ENCODE results near the gene CHRNE.

DNA sequence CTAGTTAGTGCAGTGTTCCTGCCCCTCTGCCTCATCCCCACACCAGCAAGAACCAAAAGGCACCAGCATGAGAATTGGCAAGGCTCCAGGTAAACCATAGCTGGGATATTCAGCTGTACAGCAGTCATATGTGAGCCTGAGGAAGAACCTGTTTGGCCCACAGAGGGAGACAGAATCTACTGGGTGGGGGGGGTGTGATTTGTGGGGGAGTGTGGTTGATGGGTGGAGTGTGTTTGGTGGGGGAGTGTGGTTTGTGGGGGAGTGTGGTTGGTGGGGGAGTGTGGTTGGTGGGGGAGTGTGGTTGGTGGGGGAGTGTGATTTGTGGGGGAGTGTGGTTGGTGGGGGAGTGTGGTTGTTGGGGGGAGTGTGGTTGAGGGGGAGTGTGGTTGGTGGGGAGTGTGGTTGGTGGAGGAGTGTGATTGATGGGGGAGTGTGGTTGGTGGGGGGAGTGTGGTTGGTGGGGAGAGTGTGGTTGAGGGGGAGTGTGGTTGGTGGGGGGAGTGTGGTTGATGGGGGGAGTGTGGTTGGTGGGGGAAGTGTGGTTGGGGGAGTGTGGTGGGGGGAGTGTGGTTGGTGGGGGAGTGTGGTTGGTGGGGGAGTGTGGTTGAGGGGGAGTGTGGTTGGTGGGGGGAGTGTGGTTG, 50.2 kb downstream of the CHRNE start:
- no peak for TF ChIP-seq MXI1 (conservative IDR thresholded peaks at IDR 0.05; ENCODE audit: poor library complexity, severe bottlenecking)
- TF ChIP-seq CTCF (IDR thresholded peaks at IDR 0.05; ENCODE audit: poor library complexity, severe bottlenecking): no peak
- no peak for TF ChIP-seq POLR2AphosphoS5 (IDR thresholded peaks at IDR 0.05)
- TF ChIP-seq, protein P1, sequence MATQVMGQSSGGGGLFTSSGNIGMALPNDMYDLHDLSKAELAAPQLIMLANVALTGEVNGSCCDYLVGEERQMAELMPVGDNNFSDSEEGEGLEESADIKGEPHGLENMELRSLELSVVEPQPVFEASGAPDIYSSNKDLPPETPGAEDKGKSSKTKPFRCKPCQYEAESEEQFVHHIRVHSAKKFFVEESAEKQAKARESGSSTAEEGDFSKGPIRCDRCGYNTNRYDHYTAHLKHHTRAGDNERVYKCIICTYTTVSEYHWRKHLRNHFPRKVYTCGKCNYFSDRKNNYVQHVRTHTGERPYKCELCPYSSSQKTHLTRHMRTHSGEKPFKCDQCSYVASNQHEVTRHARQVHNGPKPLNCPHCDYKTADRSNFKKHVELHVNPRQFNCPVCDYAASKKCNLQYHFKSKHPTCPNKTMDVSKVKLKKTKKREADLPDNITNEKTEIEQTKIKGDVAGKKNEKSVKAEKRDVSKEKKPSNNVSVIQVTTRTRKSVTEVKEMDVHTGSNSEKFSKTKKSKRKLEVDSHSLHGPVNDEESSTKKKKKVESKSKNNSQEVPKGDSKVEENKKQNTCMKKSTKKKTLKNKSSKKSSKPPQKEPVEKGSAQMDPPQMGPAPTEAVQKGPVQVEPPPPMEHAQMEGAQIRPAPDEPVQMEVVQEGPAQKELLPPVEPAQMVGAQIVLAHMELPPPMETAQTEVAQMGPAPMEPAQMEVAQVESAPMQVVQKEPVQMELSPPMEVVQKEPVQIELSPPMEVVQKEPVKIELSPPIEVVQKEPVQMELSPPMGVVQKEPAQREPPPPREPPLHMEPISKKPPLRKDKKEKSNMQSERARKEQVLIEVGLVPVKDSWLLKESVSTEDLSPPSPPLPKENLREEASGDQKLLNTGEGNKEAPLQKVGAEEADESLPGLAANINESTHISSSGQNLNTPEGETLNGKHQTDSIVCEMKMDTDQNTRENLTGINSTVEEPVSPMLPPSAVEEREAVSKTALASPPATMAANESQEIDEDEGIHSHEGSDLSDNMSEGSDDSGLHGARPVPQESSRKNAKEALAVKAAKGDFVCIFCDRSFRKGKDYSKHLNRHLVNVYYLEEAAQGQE (IDR thresholded peaks at IDR 0.05; ENCODE audit: borderline replicate concordance): no peak
- no peak for TF ChIP-seq TAF1 (IDR thresholded peaks at IDR 0.05; ENCODE audit: low read depth)
- no peak for TF ChIP-seq EZH2 (IDR thresholded peaks at IDR 0.05; ENCODE audit: borderline replicate concordance, insufficient read depth, low read length, poor library complexity, severe bottlenecking)
- TF ChIP-seq RAD21 (conservative IDR thresholded peaks at IDR 0.05): no peak
- TF ChIP-seq SMC3 (conservative IDR thresholded peaks at IDR 0.05; ENCODE audit: poor library complexity): no peak
- TF ChIP-seq EP300 (conservative IDR thresholded peaks at IDR 0.05; ENCODE audit: poor library complexity, severe bottlenecking): no peak

Measured in neural cell (in vitro differentiated cells).